Subcutaneous abdominal adipose tissue (tissue), 5 donors: Measurements from ENCODE around the gene IGF2.

Experiments used
- H3K27ac ChIP-seq: one replicate; pipeline ENCODE4 v1.7.0; 2013; ENCODE audit warnings: low read depth, mild to moderate bottlenecking, inconsistent platforms, low read length, moderate library complexity
- H3K27me3 ChIP-seq, 5 donors: one replicate each; pipeline ENCODE4 v1.7.0; 2013; ENCODE audit warnings: low read length in 5 of 5, inconsistent platforms in 1 of 5; ENCODE audit not compliant: control insufficient read depth in 5 of 5, insufficient read depth in 4 of 5
- H3K36me3 ChIP-seq, 5 donors: one replicate each; pipeline ENCODE4 v1.7.0; 2013; ENCODE audit warnings: low read length in 5 of 5; ENCODE audit not compliant: control insufficient read depth in 5 of 5, insufficient read depth in 5 of 5
- H3K4me1 ChIP-seq, 5 donors: one replicate each; pipeline ENCODE4 v1.7.0; 2013; ENCODE audit warnings: low read length in 5 of 5, mild to moderate bottlenecking in 3 of 5, moderate library complexity in 1 of 5; ENCODE audit not compliant: control insufficient read depth in 5 of 5, insufficient read depth in 5 of 5
- H3K4me3 ChIP-seq, 5 donors: one replicate each; pipeline ENCODE4 v1.7.0; 2013; ENCODE audit warnings: low read length in 5 of 5, low read depth in 1 of 5
- H3K9ac ChIP-seq, 5 donors: one replicate each; pipeline ENCODE4 v1.7.0; 2013; ENCODE audit warnings: low read length in 5 of 5, mild to moderate bottlenecking in 4 of 5, moderate library complexity in 3 of 5
- H3K9me3 ChIP-seq, 5 donors: one replicate each; pipeline ENCODE4 v1.7.0; 2013; ENCODE audit warnings: low read length in 5 of 5; ENCODE audit not compliant: control insufficient read depth in 5 of 5
- donor health status: healthy.
- donor health status: healthy.
- donor health status: healthy.
- donor health status: healthy.
- donor health status: healthy.

The IGF2 gene

DNA sequence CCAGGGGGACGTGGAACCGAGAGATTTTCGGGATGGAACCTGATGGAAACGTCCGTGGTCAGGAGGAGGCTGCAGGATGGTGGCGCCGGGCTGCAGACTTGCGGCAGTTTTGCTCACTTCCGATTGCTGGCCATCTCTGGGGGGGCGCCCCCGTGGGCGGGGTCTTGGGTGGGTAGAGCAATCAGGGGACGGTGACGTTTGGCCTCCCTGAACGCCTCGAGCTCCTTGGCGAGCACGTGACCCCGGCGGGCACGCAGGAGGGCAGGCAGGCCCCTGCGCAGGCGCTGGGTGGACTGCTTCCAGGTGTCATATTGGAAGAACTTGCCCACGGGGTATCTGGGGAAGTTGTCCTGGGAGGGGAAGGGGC, 6.3 kb downstream of the IGF2 start:
- peaks cover 33 to 53% (median 38%) of the 10 kb centered on the region in 5 donors for H3K27me3 ChIP-seq

DNA sequence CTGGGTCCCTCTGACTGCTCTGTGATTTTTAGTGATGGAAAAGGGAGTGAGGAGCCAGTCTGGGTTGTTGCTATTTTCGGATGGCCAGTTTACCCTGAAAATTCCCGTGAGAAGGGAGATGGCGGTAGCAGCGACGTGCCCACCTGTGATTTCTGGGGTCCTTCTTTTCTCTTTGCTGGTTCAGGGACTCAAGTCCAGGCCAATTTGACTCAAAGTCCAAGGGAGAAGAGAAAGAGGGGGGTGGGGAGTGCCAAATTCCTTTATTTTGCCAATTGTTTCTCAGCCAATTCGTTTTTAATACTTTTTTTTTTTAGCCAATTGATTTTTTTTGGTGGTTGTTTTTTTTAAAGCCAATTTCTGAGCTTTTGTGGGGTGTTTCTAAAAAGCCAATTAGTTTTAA, 6.9 kb downstream of the IGF2 start:
- H3K36me3 ChIP-seq: peaks cover 0 to 12% (median 5%) of the 10 kb centered on the region in 5 donors
- no peak overlapping the region for H3K9ac ChIP-seq
- H3K27ac ChIP-seq: no peak overlapping the region
- peaks cover 30 to 48% (median 36%) of the 10 kb centered on the region in 5 donors for H3K27me3 ChIP-seq
- peaks cover 0 to 19% (median under 1%) of the 10 kb centered on the region in 5 donors for H3K4me1 ChIP-seq
- no peak overlapping the region for H3K4me3 ChIP-seq
- no peaks in the 10 kb centered on the region for H3K9me3 ChIP-seq

More for the DNA sequence above, 6.3 kb downstream of the IGF2 start:
- Histone ChIP-seq H3K4me3 (no peak overlapping the region), H3K4me1 (peaks cover 0 to 25% (median 6%) of the 10 kb centered on the region in 5 donors), H3K9me3 (no peaks in the 10 kb centered on the region), H3K27ac (no peak overlapping the region), H3K36me3 (peaks cover 0 to 12% (median 5%) of the 10 kb centered on the region in 5 donors), H3K9ac (no peak overlapping the region)

DNA sequence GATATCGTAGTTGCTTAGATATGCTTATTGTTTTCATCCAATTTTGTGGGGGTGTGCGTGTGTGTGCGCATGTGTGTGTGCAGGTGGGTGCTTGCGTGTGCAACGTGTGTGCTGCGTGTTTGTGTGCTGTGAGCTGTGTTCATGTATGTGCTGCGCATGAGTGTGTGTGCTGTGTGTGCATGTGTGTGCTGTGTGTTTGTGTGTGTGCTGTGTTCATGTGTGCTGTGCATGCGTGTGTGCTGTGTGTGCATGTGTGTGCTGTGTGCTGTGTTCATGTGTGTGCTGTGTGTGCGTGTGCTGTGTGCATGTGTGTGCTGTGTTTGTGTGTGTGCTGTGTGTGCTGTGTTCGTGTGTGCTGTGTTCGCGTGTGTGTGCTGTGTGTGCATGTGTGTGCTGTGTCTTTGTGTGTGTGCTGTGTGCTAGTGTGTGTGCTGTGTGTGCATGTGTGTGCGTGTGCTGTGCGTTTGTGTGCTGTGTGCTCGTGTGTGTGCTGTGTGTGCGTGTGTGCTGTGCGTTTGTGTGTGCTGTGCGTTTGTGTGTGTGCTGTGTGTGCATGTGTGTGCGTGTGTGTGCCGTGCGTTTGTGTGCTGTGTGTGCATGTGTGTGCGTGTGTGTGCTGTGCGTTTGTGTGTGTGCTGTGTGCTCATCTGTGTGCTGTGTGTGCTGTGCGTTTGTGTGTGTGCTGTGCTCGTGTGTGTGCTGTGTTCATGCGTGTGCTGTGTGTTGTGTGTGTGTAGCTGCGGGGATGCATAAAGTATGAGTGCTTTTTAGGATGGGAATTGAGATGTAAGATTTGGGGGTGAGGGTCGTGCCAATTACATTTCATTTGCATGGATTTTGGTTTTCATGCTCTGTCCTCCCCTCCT, 7.6 kb downstream of the IGF2 start:
- H3K9me3 ChIP-seq: no peaks in the 10 kb centered on the region
- H3K9ac ChIP-seq: no peak overlapping the region
- peaks cover 0 to 14% (median 0%) of the 10 kb centered on the region in 5 donors for H3K4me1 ChIP-seq
- no peak overlapping the region for H3K4me3 ChIP-seq
- peaks cover 0 to 12% (median 5%) of the 10 kb centered on the region in 5 donors for H3K36me3 ChIP-seq
- H3K27me3 ChIP-seq: peaks cover 27 to 41% (median 33%) of the 10 kb centered on the region in 5 donors
- no peak overlapping the region for H3K27ac ChIP-seq

DNA sequence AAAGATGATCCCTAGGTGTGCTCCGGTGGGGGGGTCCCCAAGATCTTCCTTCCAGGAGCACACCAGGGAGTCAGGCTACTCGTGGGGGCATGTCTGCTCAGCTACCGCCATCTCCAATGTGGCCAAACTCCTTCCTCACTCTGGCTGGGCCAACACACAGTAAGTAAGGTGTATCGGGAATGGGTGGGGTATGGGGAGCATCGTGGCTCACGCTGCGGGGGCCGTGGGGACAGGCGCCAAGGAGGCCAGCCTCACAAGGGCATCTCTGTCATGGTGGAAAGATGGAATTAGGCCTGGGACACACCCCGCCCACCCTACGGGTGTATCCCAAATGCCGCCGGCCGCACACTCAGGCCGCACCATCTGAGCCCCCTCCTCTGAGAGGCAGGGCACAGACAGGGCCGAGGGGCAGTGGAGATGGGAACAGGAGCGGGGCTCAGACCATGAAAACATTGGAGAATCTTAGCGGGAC, 8.3 kb downstream of the IGF2 start:
- Histone ChIP-seq H3K4me3 (no peak overlapping the region), H3K36me3 (peaks cover 0 to 12% (median 5%) of the 10 kb centered on the region in 5 donors), H3K9ac (no peak overlapping the region), H3K9me3 (no peaks in the 10 kb centered on the region), H3K27me3 (peaks cover 20 to 35% (median 26%) of the 10 kb centered on the region in 5 donors), H3K4me1 (peaks cover 0 to 11% (median 0%) of the 10 kb centered on the region in 5 donors), H3K27ac (no peak overlapping the region)

DNA sequence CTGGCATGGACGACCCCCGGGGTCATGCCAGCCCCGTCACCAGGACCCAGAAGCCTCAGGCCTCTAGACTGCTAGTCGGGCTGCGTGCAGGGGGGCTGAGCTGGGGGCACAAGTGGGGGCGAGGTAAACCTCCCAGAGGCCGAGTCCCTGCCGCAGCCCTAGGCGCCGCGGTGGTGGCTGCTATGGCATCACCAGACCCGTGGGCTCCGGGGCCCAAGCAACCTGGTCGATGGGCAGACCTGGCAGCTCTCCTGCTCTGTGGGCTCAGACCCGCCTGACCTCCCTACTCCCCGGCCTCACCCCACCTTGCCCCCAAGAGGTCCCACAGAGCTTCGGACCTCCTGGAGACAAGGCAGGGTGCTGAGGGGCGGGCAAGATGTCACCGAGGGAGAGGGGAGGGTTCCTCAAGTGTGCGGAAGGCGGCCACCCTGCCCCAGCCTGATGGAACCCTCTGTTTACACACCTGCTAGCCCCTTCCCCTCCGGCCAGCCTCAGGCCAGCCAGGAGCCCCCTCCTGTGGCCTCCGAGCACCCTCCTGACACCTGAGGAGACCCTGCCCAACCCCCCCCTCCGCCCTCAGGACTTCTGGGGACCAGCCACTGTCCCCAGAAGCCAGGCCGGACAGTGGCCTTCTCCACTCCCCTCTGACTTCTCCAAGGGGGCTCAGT, 9.4 kb downstream of the IGF2 start:
- Histone ChIP-seq H3K9ac (no peak overlapping the region), H3K27me3 (peaks cover 16 to 25% (median 19%) of the 10 kb centered on the region in 5 donors), H3K4me1 (peaks cover 0 to 7% (median 0%) of the 10 kb centered on the region in 5 donors), H3K9me3 (no peaks in the 10 kb centered on the region), H3K36me3 (peaks cover 0 to 12% (median 5%) of the 10 kb centered on the region in 5 donors), H3K4me3 (no peak overlapping the region), H3K27ac (no peak overlapping the region)

DNA sequence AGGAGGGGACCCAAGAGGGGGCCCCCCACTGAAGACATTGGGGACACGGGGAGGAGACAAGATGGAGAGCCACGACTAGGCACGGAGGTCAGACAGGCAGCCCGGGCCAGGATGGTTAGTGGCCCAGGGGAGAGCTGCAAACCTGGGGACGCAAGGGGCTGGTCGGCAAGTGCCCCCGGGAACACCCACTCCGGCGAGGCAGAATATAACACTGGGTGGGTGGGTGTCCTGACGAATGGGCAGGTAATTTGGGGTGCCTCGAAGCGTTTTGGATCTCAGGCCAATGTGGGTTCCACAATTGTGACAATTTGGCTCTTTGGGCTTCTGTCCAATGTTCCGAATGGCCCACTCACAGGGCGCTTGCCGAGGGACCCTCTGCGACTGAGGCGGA, 9.9 kb downstream of the IGF2 start:
- H3K4me1 ChIP-seq: peaks cover 0 to 7% (median 0%) of the 10 kb centered on the region in 5 donors
- H3K9ac ChIP-seq: no peak overlapping the region
- H3K36me3 ChIP-seq: peaks cover 0 to 12% (median 5%) of the 10 kb centered on the region in 5 donors
- H3K4me3 ChIP-seq: no peak overlapping the region
- H3K9me3 ChIP-seq: no peaks in the 10 kb centered on the region
- H3K27me3 ChIP-seq: peaks cover 12 to 20% (median 16%) of the 10 kb centered on the region in 5 donors
- H3K27ac ChIP-seq: no peak overlapping the region

DNA sequence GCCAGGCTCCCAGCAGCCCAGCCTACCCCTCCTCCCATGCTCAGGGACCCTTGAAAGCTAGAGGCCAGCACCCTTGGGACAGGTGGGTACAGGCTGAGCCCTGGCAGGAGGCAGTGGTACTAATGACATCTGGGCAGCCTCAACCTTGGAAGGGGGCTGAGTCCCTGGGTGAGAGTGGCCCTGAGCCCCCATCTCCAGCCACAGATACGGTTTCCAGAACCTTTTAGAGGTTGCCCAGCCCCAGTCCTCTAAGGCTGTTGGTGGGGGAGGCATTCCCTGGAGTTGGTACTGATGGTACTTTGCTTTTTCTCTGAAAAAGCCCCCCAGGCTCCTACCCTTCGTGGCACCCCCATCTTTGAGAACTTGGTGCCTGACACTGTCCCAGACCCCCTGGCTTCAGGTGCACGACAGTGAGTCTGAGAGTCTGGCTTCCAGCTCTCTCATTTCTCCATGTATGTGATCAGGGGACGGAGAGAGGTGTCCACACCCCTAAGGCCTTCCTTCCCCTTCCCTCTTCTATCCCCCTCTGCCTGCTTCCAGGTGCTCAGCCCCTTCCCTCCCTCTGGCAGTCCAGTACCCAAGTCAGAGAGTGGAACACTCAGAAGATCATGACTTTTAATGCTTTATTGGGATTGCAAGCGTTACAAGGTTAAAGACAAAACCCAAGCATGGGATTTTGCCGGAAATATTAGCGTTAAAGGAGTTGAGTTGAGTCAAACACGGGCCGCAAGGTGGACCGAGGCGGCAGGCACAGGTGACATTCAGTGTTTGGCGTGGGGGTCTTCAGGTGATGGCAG, 10.5 kb downstream of the IGF2 start:
- Histone ChIP-seq H3K9me3 (no peaks in the 10 kb centered on the region), H3K27me3 (peaks cover 9 to 19% (median 14%) of the 10 kb centered on the region in 5 donors), H3K36me3 (peaks cover 0 to 12% (median 5%) of the 10 kb centered on the region in 5 donors)

DNA sequence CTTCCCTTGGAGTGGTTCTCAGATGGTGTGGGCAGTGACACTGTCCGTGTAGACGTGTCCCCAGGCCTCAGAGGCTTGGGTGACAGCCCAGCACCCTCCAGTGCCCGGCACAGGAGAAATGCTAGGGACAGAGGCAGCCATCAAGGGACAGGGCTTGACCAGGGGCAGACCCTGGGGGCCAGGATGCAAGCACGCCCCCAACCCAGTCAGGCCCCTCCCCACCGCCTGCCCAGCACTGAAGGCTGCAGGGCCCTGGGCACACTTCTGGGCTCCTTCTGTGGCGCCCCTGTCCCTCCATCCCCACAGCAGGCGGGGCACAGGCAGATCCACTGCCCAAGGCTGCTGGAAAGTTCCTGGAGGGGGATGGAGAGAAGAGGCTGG, 11.1 kb downstream of the IGF2 start:
- Histone ChIP-seq H3K36me3 (peaks cover 0 to 12% (median 5%) of the 10 kb centered on the region in 5 donors), H3K9ac (no peak overlapping the region), H3K27me3 (peaks cover 4 to 17% (median 11%) of the 10 kb centered on the region in 5 donors), H3K27ac (no peak overlapping the region), H3K9me3 (no peaks in the 10 kb centered on the region), H3K4me1 (peaks cover 0 to 2% (median 0%) of the 10 kb centered on the region in 5 donors), H3K4me3 (no peak overlapping the region)

More for the DNA sequence above, 10.5 kb downstream of the IGF2 start:
- no peak overlapping the region for H3K9ac ChIP-seq
- H3K4me3 ChIP-seq: no peak overlapping the region
- peaks cover 0 to 7% (median 0%) of the 10 kb centered on the region in 5 donors for H3K4me1 ChIP-seq
- no peak overlapping the region for H3K27ac ChIP-seq

DNA sequence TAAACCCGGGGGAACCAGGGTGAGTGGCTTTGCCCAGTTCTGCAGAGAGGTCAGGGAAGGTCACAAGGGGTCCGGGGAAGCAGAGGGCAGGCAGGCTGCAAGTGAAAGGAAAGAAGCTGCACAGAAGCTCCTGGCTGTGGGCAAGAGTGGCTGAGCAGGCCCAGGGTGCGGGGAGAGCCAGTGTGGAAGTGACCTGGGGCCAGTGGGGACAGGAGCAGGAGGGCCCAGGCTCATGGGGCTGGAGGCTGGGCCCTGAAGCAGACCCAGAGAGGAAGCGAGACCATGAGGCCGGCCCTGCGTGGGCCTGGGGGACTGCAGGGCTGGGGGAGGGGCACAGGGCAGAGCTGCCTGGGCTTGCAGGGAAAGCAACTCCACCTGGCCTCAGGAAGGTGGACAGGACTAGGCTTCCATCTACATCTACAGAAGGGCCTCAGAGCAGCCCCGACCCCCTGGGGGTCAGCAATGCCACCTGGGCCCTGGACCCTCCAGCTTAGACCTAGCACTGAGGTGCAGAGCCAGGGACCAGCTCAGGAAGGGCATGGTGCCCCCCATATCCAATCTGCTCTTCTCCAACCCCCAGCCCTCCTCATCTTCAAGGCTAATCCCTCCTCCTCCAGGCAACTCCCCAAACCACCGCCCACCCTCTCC, 11.6 kb downstream of the IGF2 start:
- peaks cover 0 to 12% (median 5%) of the 10 kb centered on the region in 5 donors for H3K36me3 ChIP-seq

More for the DNA sequence above, 11.6 kb downstream of the IGF2 start:
- Histone ChIP-seq H3K27me3 (peaks cover 4 to 12% (median 10%) of the 10 kb centered on the region in 5 donors), H3K4me3 (no peak overlapping the region), H3K4me1 (no peaks in the 10 kb centered on the region), H3K9me3 (no peaks in the 10 kb centered on the region), H3K9ac (no peak overlapping the region), H3K27ac (no peak overlapping the region)
